HG03066 (cell line): ENCODE measurements around the gene FAM81B.

Source experiments
- ATAC-seq: cut with Tn5 transposase; IDR thresholded peaks from one replicate; pipeline ENCODE4 v1.9.1; 2021; ENCODE audit warnings: low read depth; ENCODE audit not compliant: unreplicated experiment

The FAM81B gene

GRCh38 chr5:95393279-95393678, 2.1 kb downstream of the FAM81B start:
- no peak for ATAC-seq

DNA sequence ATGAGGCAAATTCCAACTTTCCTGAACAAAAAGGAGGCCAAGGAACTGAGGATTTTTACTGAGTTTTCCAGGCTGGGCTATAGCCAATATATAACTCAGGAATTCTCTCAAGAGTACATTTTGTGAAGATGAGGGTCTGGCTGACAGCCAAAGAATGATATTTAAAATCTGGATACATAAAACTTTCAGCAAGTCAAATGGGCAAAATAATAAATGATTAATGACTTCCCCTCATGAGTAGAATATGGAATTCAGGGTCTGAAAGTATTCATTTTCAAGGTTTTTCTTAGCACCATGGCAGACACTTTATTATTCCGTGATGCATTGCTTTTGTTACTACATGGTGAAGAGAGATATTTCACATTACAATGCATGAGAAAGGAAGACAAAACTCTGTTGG, 7.8 kb downstream of the FAM81B start:
- no peak for ATAC-seq

DNA sequence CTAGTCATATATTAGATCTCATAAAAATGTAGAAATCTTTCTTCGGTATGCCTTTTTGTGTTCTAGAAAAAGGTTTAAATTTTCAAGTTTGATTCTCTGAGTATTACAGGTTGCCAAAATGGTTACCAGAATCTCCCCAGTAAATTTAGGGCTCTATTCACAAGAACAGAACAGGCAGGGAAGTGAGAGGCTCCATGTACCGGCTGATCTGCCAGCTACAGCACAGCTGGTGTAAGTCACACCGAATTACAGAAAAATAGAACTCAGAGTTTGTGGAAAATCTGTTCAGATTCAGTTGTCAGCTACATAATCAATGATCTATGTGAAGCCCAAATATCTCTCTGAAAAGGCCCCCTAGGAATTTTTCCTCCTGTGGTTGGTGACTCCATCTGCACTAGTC, 10.5 kb downstream of the FAM81B start:
- ATAC-seq, result no peak

GRCh38 chr5:95403996-95404395, 12.8 kb downstream of the FAM81B start:
- no peak for ATAC-seq

GRCh38 chr5:95406426-95407090, 15.4 kb downstream of the FAM81B start:
- ATAC-seq, result no peak

GRCh38 chr5:95410279-95410678, 19.1 kb downstream of the FAM81B start:
- no peak for ATAC-seq

GRCh38 chr5:95411474-95411873, 20.3 kb downstream of the FAM81B start:
- ATAC-seq, result no peak

GRCh38 chr5:95414451-95414850, 23.3 kb downstream of the FAM81B start:
- no peak for ATAC-seq

DNA sequence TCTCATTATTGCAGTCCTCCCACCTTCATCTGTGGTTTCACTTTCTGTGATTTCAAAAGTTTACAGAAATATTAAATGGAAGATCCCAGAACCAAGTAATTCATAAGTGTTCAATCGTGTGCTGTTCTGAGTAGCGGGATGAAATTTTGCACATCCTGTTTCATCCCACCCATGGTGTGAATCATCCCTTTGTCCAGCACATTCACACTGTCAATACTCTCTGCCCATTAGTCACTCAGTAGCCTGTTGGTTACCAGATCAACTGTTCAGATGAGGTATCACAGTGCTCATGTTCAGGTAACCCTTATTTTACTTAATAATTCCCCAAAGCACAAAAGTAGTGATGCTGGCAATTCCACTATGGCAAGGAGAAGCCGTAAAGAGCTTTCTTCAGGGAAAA, 26.8 kb downstream of the FAM81B start:
- no peak for ATAC-seq

DNA sequence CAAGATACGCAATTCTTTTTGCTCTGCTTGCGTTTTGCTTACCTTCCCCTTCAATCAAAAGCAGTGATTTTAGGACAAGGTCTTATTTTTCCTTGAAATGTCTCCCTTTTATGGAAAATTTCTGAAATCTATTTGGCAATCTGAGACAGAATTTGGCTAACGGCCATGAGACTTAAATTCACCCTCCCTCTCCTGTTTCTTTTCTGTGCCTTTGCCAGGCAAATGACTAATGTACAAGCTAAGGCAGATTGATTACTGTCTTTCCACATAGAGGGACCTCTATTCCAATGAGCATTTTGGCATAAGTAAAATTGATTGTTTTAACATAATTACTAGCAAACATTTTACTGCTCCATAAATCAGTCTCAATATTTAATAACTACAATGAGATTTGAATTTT, 31.7 kb downstream of the FAM81B start:
- no peak for ATAC-seq

DNA sequence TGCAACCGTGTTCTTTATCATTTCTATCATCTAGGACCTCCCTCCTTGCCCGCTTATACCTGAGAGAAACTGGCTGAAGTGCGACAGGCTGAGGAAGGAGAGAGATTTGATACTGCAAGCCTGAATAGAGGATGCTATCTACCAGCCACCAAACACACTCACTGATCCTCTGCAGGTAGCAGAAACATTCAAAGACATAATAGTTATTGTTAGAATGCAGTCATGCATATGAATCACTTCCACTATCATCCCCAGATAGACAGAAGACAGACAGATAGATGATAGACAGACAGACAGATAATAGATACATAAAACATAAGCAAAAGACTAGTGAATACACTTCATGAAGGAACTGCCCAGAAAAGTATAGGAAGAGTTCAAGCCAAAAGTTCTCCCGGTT, 32.9 kb downstream of the FAM81B start:
- ATAC-seq, result no peak

DNA sequence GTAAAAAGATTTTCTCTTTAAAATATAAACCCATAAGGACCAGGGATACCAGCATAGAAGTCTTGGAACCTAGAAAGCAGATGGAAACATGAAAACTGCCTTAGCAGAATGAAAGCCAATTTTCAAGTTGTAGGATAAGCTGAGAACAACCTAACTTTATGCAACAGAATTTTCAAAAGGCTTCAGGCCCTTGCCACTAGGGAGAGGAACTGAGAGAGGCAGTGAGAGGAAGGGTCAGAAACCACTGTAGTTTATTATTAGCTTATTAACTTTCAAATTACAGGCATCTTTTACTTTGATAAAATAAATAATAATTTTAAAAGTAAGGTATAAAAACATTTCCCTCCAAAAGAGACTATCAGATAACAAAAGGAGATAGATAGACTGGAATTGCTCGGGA, 33.4 kb downstream of the FAM81B start:
- ATAC-seq, result no peak

DNA sequence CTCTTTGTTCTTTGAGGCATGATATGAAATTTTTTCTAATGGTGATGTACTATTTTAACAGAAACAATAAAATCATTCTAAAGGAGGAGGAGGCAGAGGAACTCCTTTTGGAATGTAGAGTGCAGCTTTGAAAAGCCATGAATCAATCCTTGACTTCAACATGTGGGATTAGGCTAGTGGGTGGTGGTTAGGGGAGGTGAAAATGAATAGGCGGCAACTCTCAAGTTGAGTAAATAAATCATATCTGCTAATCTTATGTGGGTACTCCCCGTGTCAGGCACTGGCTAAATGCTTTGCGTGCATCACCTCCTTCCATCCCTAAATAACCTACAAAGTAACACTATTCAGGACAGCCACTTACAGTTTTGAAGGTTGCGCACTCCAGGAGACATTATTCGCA, 35.1 kb downstream of the FAM81B start:
- ATAC-seq, result no peak

DNA sequence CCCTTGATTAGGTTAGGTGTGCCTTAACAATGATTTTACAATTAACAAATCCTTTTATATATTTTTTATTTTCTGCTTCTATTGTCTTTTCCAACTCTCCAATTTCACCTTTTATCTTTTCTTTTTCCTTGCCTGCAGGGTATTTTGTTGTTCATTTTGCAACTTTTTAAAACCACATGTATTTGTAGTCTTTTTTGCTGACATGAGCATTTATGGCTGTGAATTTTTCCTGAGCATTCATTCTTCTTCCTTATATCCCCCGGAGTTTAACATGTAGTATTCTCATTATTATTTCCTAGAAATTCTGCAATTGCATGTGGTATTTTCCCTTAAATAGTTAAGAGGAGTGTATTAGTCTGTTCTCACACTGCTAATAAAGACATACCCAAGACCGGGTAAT, 41.6 kb downstream of the FAM81B start:
- no peak for ATAC-seq

DNA sequence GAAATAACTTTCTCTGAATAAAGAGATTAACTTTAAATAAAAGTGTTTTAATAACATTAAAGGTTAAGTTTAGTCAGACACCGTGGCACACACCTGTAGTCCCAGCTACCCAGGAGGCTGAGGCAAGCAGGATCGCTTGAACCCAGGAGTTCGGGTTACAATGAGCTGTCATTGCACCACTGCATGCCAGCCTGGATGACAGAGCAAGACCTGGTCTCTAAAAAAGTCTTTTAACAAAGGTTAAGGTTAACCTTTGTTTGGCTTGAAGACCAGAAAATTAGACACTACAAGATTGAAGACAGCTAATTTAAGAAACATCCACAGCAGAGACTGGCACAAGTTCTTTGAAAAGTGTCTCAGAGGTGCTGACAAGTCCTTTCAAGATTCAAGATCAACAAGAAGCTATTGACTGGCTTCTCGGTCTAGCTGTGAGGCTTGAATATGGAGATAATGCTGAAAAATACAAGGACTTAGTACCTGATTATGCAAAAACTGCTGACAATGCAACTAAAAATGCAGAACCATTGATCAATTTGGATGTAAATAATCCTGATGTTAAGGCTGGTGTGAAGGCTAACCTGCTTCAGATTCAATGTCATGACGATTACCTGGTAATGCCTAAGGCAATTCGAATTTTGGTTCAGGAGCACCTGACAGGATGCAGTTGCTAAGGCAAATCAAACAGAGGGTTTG, 48.8 kb downstream of the FAM81B start:
- no peak for ATAC-seq

GRCh38 chr5:95440825-95441224, 49.7 kb downstream of the FAM81B start:
- ATAC-seq, result no peak

DNA sequence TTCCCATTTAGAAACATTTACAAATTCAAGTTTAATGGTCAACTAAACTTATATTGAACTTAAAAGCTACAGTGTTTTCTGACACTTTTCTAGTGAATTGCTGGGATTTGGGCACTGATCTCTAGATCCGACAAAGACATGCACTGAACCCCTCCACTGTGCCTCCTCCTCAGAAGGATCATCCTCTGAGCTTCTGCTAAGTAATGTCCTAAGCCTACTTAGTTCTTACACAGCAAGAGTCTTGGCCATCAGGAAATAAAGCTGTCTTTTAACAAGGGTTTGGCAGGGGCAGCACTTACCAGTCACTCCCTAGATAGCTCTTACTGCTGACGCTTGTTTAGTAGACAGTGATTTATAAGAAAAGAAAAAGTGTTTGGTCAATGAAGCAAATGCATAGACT, 50.5 kb downstream of the FAM81B start:
- no peak for ATAC-seq

- no peak for ATAC-seq
Observed at GRCh38 chr5:95445442-95445841, 54.3 kb downstream of the FAM81B start.

DNA sequence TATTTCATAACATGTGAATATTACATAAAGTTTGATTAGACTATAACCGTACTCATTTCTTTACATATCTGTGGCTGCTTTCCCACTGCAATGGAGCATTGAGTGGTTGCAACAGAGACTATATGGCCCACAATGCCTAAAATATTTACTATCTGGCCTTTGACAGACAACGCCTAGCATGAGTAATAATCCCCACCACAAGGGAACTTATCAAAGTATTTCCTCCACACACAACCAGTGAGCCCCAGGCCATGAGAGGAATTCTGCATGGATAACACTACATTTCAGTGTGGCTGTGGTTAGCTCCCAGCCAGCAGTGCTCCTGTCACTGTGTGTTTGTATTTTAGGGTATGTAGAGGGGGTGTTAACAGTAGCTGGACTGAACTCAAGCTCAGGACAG, 54.8 kb downstream of the FAM81B start:
- no peak for ATAC-seq

- ATAC-seq, result no peak
Observed at GRCh38 chr5:95446560-95447221, 55.5 kb downstream of the FAM81B start.

DNA sequence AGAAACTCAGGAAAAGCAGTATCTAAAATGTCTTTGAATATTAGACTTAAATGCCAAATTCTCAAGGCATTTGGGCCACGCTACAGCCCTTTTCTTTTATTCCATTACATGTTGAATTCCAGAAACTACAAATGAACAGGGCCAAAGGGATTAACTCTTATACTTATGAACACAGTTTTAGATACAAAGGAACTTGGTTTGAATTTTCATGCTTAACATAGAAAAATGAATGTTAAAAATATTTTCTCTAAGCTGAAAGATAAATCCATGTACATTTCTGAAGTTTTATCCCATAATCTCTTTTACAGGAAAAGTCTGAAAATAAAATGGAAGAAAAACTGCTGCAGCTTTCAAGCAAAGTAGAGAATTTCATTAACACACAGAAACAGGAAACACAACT, 56.8 kb downstream of the FAM81B start:
- ATAC-seq, result no peak

- ATAC-seq, result no peak
Observed at GRCh38 chr5:95448789-95449188, 57.6 kb downstream of the FAM81B start.
